Neuronal stem cell (in vitro differentiated cells): ENCODE results near the gene NMB.
"Not testable (repeated sequence)": the region's sequence is repeated elsewhere in the genome, so short reads cannot be mapped to it uniquely, and the experiment has no call there.

ENCODE experiments used
- DNase-seq: peaks from one replicate; pipeline ENCODE4 v3.0.0-alpha.2; 2013; ENCODE audit warnings: low spot score
- H2AFZ ChIP-seq: one replicate; pipeline ENCODE4 v1.6.1; 2013; ENCODE audit warnings: mild to moderate bottlenecking, low read length, inconsistent platforms
- H2AK5ac ChIP-seq: 2 replicates; pipeline ENCODE4 v1.6.1; 2013; ENCODE audit warnings: low read depth, mild to moderate bottlenecking, inconsistent platforms, low read length, moderate library complexity, mixed read lengths
- H2BK120ac ChIP-seq: 2 replicates; pipeline ENCODE4 v1.6.1; 2013; ENCODE audit warnings: low read depth, mild to moderate bottlenecking, inconsistent platforms, low read length, moderate library complexity, mixed read lengths
- H2BK12ac ChIP-seq: one replicate; pipeline ENCODE4 v1.6.1; 2013; ENCODE audit warnings: low read length, inconsistent platforms
- H2BK15ac ChIP-seq: 2 replicates; pipeline ENCODE4 v1.6.1; 2013; ENCODE audit warnings: mild to moderate bottlenecking, low read length, inconsistent platforms, mixed read lengths
- H2BK5ac ChIP-seq: one replicate; pipeline ENCODE4 v1.6.1; 2013; ENCODE audit warnings: inconsistent platforms, mild to moderate bottlenecking, low read length, moderate library complexity
- H3K14ac ChIP-seq: one replicate; pipeline ENCODE4 v1.6.1; 2013; ENCODE audit warnings: low read length, inconsistent platforms
- H3K18ac ChIP-seq: 2 replicates; pipeline ENCODE4 v1.6.1; 2013; ENCODE audit warnings: low read length, inconsistent platforms
- H3K23ac ChIP-seq: 2 replicates; pipeline ENCODE4 v1.6.1; 2013; ENCODE audit warnings: low read depth, mild to moderate bottlenecking, mixed read lengths, low read length, inconsistent platforms; ENCODE audit not compliant: poor library complexity
- H3K27ac ChIP-seq: replicated peaks from 3 replicates; pipeline ENCODE4 v1.5.1; 2013; ENCODE audit warnings: low read length, inconsistent platforms
- H3K27me3 ChIP-seq, 3 experiments: 2 replicates each; pipeline ENCODE4 v1.6.1; 2013; ENCODE audit warnings: low read length in 3 of 3, mild to moderate bottlenecking in 2 of 3, inconsistent platforms in 1 of 3, low read depth in 1 of 3, mixed read lengths in 1 of 3, moderate library complexity in 1 of 3; ENCODE audit not compliant: control insufficient read depth in 3 of 3, insufficient read depth in 3 of 3
- H3K36me3 ChIP-seq, 2 donors: replicated peaks in 1 of 2; 2 replicates each; pipeline ENCODE4 v1.6.1; 2013; ENCODE audit warnings: low read length in 2 of 2; ENCODE audit not compliant: control insufficient read depth in 2 of 2, insufficient read depth in 2 of 2
- H3K4ac ChIP-seq: 2 replicates; pipeline ENCODE4 v1.6.1; 2013; ENCODE audit warnings: inconsistent platforms, mild to moderate bottlenecking, low read length, moderate library complexity
- H3K4me1 ChIP-seq, 2 donors: 1 replicate in 1 of 2; 2 replicates in 1 of 2; pipeline ENCODE4 v1.6.1; 2013; ENCODE audit warnings: low read length in 2 of 2, low read depth in 1 of 2; ENCODE audit not compliant: control insufficient read depth in 2 of 2, insufficient read depth in 1 of 2
- H3K4me2 ChIP-seq: one replicate; pipeline ENCODE4 v1.6.1; 2013; ENCODE audit warnings: mild to moderate bottlenecking, low read length, inconsistent platforms; ENCODE audit not compliant: insufficient read depth, poor library complexity, severe bottlenecking
- H3K4me3 ChIP-seq, 2 donors: 2 replicates each; pipeline ENCODE4 v1.5.1; 2013; ENCODE audit warnings: low read length in 2 of 2, mild to moderate bottlenecking in 2 of 2, inconsistent platforms in 1 of 2, moderate library complexity in 1 of 2
- H3K79me1 ChIP-seq: one replicate; pipeline ENCODE4 v1.6.1; 2013; ENCODE audit warnings: low read depth, mild to moderate bottlenecking, inconsistent platforms, low read length, moderate library complexity
- H3K9ac ChIP-seq: one replicate; pipeline ENCODE4 v1.6.1; 2013; ENCODE audit warnings: mild to moderate bottlenecking, low read depth, low read length, inconsistent platforms; ENCODE audit not compliant: poor library complexity
- H3K9me3 ChIP-seq, 2 donors: replicated peaks in 1 of 2; 2 replicates each; pipeline versions ENCODE3 to v1.6.1; 2013; ENCODE audit warnings: low read length in 2 of 2, mild to moderate bottlenecking in 2 of 2, inconsistent platforms in 1 of 2, low read depth in 1 of 2, mixed read lengths in 1 of 2, moderate library complexity in 1 of 2; ENCODE audit not compliant: control insufficient read depth in 2 of 2, insufficient read depth in 1 of 2
- H4K8ac ChIP-seq: one replicate; pipeline ENCODE4 v1.6.1; 2013; ENCODE audit warnings: low read depth, mild to moderate bottlenecking, inconsistent platforms, low read length, moderate library complexity
- H4K91ac ChIP-seq: one replicate; pipeline ENCODE4 v1.6.1; 2013; ENCODE audit warnings: low read length, low read depth, mild to moderate bottlenecking, inconsistent platforms; ENCODE audit not compliant: poor library complexity
- WGBS, 2 donors: extraction: QIAGEN DNeasy Blood & Tissue Kit; methylation state at CpG; one replicate each; pipeline ENCODE4 v1.1.7; 2013; ENCODE audit warnings: missing lambda C conversion rate in 2 of 2, mixed read lengths in 1 of 2; ENCODE audit not compliant: insufficient read length in 2 of 2, insufficient replicate concordance in 1 of 2; ENCODE audit errors: extremely low coverage in 2 of 2; 5-methylcytosine and 5-hydroxymethylcytosine counted together

Gene NMB

GRCh38 chr15:84686446-84686845 lies 28.4 kb upstream of the NMB start:
- H2BK15ac ChIP-seq, H3K14ac ChIP-seq, H4K91ac ChIP-seq, H2AK5ac ChIP-seq, H3K9me3 ChIP-seq, H3K9ac ChIP-seq, H4K8ac ChIP-seq, H3K23ac ChIP-seq, H2AFZ ChIP-seq, H2BK5ac ChIP-seq, H2BK12ac ChIP-seq, H3K4me2 ChIP-seq, H3K4me3 ChIP-seq, H3K27me3 ChIP-seq, DNase-seq, H3K4me1 ChIP-seq, H3K79me1 ChIP-seq, H3K4ac ChIP-seq, H3K18ac ChIP-seq, H2BK120ac ChIP-seq, H3K27ac ChIP-seq: not testable (repeated sequence)
- WGBS, 2 donors, result no CpG with 5 or more reads among the region's 7 CpGs
- H3K36me3 ChIP-seq, result peaks cover 11 to 96% of the 10 kb centered on the region in 2 donors

- no CpG with 5 or more reads among the region's 5 CpGs for WGBS, 2 donors
- DNase-seq, result no peak
- H3K27ac ChIP-seq, result no peak overlapping the region
Observed at GRCh38 chr15:84685304-84685703, 27.3 kb upstream of the NMB start.

GRCh38 chr15:84684092-84684491 lies 26.1 kb upstream of the NMB start:
- Histone ChIP-seq H2BK5ac (no peak overlapping the region), H2BK12ac (no peak overlapping the region), H3K27ac (no peak overlapping the region), H3K23ac (no peak overlapping the region), H3K79me1 (peaks cover 2% of the 10 kb centered on the region), H4K91ac (no peak overlapping the region), H3K4ac (no peak overlapping the region), H3K4me3 (no peak overlapping the region), H3K9me3 (no peaks in the 10 kb centered on the region), H3K4me2 (no peak overlapping the region), H3K18ac (no peak overlapping the region), H3K27me3 (no peaks in the 10 kb centered on the region), H2AK5ac (no peak overlapping the region), H3K36me3 (peaks cover 10 to 94% of the 10 kb centered on the region in 2 donors), H3K4me1 (no peaks in the 10 kb centered on the region), H2AFZ (no peak overlapping the region), H4K8ac (no peak overlapping the region), H3K14ac (no peak overlapping the region), H2BK15ac (no peak overlapping the region), H3K9ac (no peak overlapping the region), H2BK120ac (no peak overlapping the region)
- no peak for DNase-seq
- WGBS, 2 donors, result no CpG with 5 or more reads among the region's 1 CpG

More at GRCh38 chr15:84685304-84685703, 27.3 kb upstream of the NMB start:
- Histone ChIP-seq H3K79me1 (peaks cover 2% of the 10 kb centered on the region), H2BK120ac (no peak overlapping the region), H2AK5ac (no peak overlapping the region), H2BK12ac (no peak overlapping the region), H4K91ac (no peak overlapping the region), H3K14ac (no peak overlapping the region), H4K8ac (no peak overlapping the region), H2AFZ (no peak overlapping the region), H3K9me3 (no peaks in the 10 kb centered on the region), H3K4me1 (no peaks in the 10 kb centered on the region), H3K27me3 (no peaks in the 10 kb centered on the region), H3K18ac (no peak overlapping the region), H2BK5ac (no peak overlapping the region), H3K4me3 (no peak overlapping the region), H3K23ac (no peak overlapping the region), H3K36me3 (peaks cover 11 to 95% of the 10 kb centered on the region in 2 donors), H3K9ac (no peak overlapping the region), H3K4me2 (no peak overlapping the region), H2BK15ac (no peak overlapping the region), H3K4ac (no peak overlapping the region)

- WGBS, 2 donors, result no CpG with 5 or more reads among the region's 3 CpGs
- Histone ChIP-seq H3K36me3 (peaks cover 9 to 93% of the 10 kb centered on the region in 2 donors), H3K27ac (no peak overlapping the region)
Observed at GRCh38 chr15:84681831-84682230, 23.8 kb upstream of the NMB start.

More at GRCh38 chr15:84681831-84682230, 23.8 kb upstream of the NMB start:
- Histone ChIP-seq H2BK5ac (no peak overlapping the region), H3K9ac (no peak overlapping the region), H3K79me1 (no peaks in the 10 kb centered on the region), H4K91ac (no peak overlapping the region), H2AK5ac (no peak overlapping the region), H2AFZ (no peak overlapping the region), H2BK120ac (no peak overlapping the region), H2BK12ac (no peak overlapping the region), H3K18ac (no peak overlapping the region), H3K14ac (no peak overlapping the region), H3K4ac (no peak overlapping the region), H3K4me3 (peak overlapping the region in 1 of 2 donors; percentile 3), H3K4me1 (no peaks in the 10 kb centered on the region), H4K8ac (no peak overlapping the region), H2BK15ac (no peak overlapping the region), H3K4me2 (no peak overlapping the region), H3K9me3 (no peaks in the 10 kb centered on the region), H3K27me3 (no peaks in the 10 kb centered on the region), H3K23ac (no peak overlapping the region)
- DNase-seq, result no peak
